Stimulated activated naive CD4-positive, alpha-beta T cell (primary cell): ENCODE data around the gene TUFM.
"Not testable (repeated sequence)": the region's sequence is repeated elsewhere in the genome, so short reads cannot be mapped to it uniquely, and the experiment has no call there.

ENCODE experiments used
- DNase-seq, 6 experiments: peaks; one replicate each; lab custom pipeline; 2025; lab: John Stamatoyannopoulos, UW

The TUFM gene

GRCh38 chr16:28839004-28839639 is 7.0 kb downstream of the TUFM start:
- no peak for DNase-seq

GRCh38 chr16:28838558-28838918 is 7.6 kb downstream of the TUFM start:
- DNase-seq: no peak

GRCh38 chr16:28837672-28838557 is 8.2 kb downstream of the TUFM start:
- DNase-seq: no peak

- DNase-seq: no peak
Measured at GRCh38 chr16:28836761-28837064, 9.4 kb downstream of the TUFM start.

GRCh38 chr16:28835864-28836760 is 10.0 kb downstream of the TUFM start:
- DNase-seq: no peak

GRCh38 chr16:28834873-28835863 is 11.0 kb downstream of the TUFM start:
- no peak for DNase-seq

GRCh38 chr16:28834349-28834748 is 11.8 kb downstream of the TUFM start:
- DNase-seq: no peak

GRCh38 chr16:28830531-28830930 is 15.6 kb downstream of the TUFM start:
- no peak for DNase-seq

GRCh38 chr16:28829747-28830146 is 16.4 kb downstream of the TUFM start:
- DNase-seq: no peak

GRCh38 chr16:28826141-28826540 is 20.0 kb downstream of the TUFM start:
- no peak for DNase-seq

- no peak for DNase-seq
Measured at GRCh38 chr16:28824717-28824973, 21.5 kb downstream of the TUFM start.

GRCh38 chr16:28823873-28824716 is 22.1 kb downstream of the TUFM start:
- DNase-seq: peak; percentile 90 to 98 (median 94)

- peak in 3 of 6 experiments; percentile 73 to 86 (median 79) for DNase-seq
Measured at GRCh38 chr16:28823291-28823872, 22.8 kb downstream of the TUFM start.

- peak; percentile 89 to 98 (median 91) for DNase-seq
Measured at GRCh38 chr16:28822520-28823290, 23.4 kb downstream of the TUFM start, which contains the start of gene ATXN2L. ATXN2L (plus strand) TSS chr16:28822999; CDS start chr16:28823260, 261 bp downstream.

- DNase-seq: no peak
Measured at GRCh38 chr16:28821874-28822519, 24.2 kb downstream of the TUFM start.

- not testable (repeated sequence) for DNase-seq
Measured at GRCh38 chr16:28820546-28820945, 25.6 kb downstream of the TUFM start.

- no peak for DNase-seq
Measured at GRCh38 chr16:28820016-28820415, 26.1 kb downstream of the TUFM start.

GRCh38 chr16:28807445-28808120 is 38.6 kb downstream of the TUFM start:
- DNase-seq: not testable (repeated sequence)
